Effector CD4-positive, alpha-beta T cell (primary cell): ENCODE data around the gene ZNF254.
"Not testable (repeated sequence)": the region's sequence is repeated elsewhere in the genome, so short reads cannot be mapped to it uniquely, and the experiment has no call there.

ENCODE experiments used
- DNase-seq: peaks from one replicate; pipeline ENCODE4 v3.0.0-alpha.2; 2020
- total RNA-seq: gene quantifications from one replicate; lab custom pipeline; 2026; lab: John Stamatoyannopoulos, UW

The ZNF254 gene
- 22.7 reads per million, percentile 49 among the genes with 10 or more reads in this experiment for total RNA-seq

DNA sequence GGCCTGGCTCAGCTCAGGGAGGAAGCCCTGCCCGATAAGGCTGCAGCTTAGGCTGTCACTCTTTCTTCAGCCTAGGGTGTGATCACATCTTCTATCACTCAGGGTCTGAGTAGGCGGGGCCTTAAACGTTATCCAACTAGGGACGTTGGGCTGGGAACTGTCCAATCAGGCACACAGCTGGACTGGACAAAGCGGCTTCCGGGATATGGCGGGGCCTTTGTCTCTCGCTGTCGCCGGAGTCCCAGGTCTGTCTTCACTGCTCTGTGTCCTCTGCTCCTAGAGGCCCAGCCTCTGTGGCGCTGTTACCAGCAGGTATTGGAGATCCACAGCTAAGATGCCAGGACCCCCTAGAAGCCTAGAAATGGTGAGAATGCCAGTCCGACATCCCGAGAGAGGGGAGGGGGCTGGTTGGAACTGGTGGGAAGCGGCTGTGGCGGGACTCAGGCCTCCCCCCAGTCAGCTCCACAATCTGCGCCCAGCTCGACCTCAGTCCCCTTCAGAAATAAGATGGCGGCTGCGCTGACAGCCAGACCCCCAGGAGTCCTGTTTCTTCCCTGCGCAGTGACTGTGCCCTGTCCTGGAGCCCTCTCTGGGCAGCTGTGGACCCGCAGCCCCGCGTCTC lies at the start of gene ZNF254:
ZNF254 (plus strand) TSS at position 214 of the 622 bp plus-strand sequence; CDS start at position 335, 121 bp downstream.
- DNase-seq: peak; percentile 56

DNA sequence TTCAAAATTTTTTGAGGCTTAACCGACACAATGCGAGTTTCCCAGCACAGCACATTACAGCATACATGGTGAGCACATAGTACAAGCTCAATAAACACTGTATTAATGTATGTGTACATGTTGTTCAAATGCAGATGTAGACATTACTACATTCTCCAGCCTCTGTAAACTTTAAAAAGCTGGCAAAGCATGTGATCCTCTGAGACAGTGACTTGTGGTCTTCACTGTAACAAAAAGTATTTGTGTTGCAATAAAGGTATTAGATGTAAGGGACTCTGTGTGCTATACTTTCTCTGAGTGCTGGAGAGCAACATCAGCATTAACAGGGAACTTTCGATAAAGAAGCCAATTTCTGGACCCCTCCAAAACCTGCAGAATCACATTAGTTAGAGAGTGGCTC lies 46.4 kb upstream of the ZNF254 start:
- no peak for DNase-seq

- not testable (repeated sequence) for DNase-seq
Observed at GRCh38 chr19:24041326-24041725, 45.7 kb upstream of the ZNF254 start.

DNA sequence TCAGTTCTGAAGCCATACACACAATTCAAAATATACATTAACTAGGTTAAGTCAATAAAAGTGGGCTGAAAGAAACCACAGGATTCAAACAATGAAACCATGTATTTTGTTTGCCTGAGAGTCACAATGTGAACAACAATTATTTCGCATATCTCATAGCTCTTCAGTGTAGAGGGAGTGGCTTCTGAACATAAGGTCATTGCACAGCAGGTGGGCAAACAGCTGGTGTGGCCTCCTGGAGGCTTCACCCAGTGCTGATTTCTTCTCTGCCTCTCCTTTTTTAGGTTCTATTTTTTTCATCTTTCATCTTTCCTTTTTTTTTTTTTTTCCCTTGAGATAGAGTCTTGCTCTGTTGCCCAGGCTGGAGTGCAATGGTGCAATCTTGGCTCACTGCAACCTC lies 40.4 kb upstream of the ZNF254 start:
- no peak for DNase-seq

GRCh38 chr19:24048261-24048660 lies 38.7 kb upstream of the ZNF254 start:
- no peak for DNase-seq

DNA sequence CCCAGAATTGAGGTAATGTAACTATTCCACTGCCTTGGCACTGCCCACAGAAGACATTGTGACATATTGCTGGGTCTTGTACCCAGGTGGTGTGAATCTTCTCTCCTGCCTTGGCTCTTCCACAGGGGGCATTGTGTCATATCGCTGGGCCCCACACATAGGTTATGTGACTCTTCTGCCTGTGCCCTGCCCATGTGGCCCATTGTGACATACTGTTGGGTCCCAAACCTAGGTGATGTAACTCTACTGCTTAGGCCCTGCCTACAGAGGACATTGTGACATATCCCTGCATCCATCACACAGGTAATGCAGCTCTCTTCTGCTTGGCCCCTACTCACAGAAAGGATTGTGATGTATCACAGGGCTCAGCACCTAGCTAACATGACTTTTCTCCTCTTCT lies 37.5 kb upstream of the ZNF254 start:
- no peak for DNase-seq

DNA sequence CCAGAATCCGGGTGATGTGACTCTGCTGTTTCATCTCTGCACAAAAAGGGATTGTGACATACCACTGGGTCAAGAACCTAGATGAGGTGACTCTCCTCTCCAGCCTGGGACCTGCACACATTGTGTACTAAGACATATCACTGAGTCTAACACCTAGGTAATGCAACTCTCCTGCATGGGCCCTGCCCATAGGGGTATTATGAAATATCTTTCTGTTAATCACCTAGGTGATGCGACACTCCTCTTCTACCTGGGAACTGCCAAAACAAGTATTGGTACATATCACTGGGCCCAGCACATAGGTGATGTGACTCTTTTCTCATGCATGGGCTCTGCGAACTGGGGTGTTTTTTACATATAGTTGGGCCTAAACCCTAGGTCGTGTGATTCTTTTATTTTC lies 35.5 kb upstream of the ZNF254 start:
- DNase-seq: no peak

GRCh38 chr19:24052811-24053210 lies 34.2 kb upstream of the ZNF254 start:
- no peak for DNase-seq

- no peak for DNase-seq
Observed at GRCh38 chr19:24053601-24054000, 33.4 kb upstream of the ZNF254 start.

GRCh38 chr19:24054044-24054935 lies 32.7 kb upstream of the ZNF254 start:
- no peak for DNase-seq

- no peak for DNase-seq
Observed at GRCh38 chr19:24055548-24055947, 31.4 kb upstream of the ZNF254 start.

DNA sequence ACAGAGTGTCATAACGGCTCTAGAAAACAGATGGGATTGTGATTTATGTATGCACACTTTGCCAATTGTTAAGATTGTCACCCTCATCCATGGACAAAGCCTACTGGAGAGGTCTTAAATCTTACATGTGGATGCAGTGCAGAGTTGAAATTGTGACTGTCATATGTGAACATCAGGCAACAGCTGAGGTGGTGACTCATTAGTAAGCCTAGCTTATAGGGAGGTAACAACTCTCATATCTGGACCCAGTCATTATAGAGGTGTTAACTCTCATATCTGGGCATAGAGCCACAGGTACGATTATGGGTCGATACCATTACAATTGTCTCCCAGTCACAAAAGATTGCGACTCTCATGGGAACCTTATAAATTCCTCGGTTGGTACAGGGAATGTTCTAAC lies 29.8 kb upstream of the ZNF254 start:
- no peak for DNase-seq

- DNase-seq: no peak
Observed at GRCh38 chr19:24059563-24060295, 27.3 kb upstream of the ZNF254 start.

DNA sequence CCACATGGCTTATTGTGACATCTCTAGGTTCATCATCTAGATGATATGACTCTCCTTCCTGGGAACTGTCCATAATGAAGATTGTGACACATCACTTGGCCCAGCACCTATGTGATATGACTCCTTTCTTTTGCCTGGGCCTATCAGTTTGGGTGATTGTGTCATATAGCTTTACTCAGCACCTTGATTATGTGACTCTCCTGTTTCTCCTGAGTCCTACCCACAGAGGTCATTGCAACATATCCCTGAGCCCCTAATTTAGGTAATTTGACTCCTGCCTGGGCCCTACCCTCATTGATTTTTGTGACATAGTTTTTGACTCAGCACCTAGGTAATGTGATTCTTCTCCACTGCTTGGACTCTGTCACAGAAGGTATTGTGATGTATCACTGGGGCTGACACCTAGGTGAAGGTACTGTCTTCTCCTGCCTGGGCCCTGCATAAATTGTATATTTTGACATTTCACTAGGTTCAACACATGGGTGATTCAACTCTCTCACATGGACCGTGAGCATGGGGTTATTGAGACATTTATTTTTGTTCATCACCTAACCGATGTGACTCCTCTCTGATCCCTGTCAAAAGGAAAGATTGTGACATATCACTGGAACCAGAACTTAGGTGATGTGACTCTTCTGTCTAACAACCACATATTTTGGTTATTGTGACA lies 26.2 kb upstream of the ZNF254 start:
- no peak for DNase-seq

DNA sequence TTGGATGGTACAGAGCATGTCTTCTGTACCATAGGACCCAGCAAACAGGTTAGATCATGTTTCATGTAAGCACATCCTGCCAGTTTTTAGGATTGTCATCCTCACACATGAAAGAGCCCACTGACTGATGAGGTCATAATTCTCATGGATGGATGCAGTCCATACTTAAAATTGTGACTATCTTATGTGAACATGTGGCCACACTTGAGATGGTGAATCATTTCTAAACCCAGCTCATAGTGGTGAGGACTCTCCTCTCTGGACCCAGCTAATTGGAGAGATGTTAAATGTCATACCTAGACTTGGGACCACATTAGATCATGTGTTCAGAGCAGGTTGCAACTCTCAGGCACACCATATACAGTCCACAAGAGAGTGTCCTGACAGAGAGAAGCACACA lies 24.8 kb upstream of the ZNF254 start:
- DNase-seq: no peak

DNA sequence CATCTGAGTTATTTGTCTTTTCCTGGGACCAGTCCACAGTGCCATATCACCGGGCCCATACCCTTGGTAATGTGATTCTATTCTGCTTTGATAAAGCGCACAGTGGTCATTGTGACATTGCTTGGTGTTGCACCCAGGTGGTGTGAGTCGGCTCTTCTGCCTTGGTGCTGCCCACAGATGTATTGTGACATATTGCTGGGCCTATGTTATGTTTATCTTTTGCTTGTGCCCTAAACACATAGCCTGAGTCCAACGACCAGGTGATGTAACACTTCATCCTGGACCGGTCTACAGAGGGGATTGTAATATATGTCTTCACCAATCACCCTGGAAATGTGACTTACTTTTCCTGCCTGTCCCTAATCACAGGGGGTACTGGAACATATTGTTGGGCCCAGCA lies 23.7 kb upstream of the ZNF254 start:
- DNase-seq: no peak

DNA sequence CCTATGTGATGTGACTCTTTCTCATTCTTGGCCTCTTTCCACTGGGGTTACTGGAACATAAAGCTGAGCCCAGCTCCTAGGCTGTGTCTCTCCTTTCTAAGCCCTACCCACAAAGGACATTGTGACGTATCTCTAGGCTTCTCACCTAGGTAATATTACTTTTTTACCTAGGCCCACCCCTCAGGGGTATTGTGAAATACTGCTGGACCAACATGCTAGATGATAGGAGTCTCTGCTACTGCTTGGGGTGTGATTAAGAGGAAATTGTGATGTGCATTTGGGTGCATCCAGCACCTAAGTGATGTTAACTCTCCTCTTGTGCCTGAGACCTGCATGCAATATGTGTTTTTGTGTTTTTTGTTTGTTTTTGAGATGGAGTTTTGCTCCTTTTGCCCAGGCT lies 22.8 kb upstream of the ZNF254 start:
- no peak for DNase-seq

DNA sequence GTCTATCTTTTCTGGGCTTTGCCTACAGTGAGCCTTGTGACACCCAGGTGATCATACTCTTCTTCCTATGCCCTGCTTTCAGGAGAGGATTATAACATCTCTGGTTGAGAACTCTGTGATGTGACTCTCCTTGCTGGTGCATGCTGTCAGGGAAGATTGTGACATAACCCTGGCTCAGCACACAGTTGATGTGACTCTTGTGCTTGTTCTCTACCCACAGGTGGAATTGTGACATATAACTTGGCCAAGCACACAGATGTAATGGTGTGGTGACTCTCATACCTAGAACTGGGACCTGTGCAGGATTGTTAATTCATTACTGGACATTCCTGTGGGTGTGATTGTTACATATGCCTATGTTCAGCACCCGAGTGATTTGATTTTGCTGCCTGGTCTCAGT lies 21.7 kb upstream of the ZNF254 start:
- DNase-seq: no peak

DNA sequence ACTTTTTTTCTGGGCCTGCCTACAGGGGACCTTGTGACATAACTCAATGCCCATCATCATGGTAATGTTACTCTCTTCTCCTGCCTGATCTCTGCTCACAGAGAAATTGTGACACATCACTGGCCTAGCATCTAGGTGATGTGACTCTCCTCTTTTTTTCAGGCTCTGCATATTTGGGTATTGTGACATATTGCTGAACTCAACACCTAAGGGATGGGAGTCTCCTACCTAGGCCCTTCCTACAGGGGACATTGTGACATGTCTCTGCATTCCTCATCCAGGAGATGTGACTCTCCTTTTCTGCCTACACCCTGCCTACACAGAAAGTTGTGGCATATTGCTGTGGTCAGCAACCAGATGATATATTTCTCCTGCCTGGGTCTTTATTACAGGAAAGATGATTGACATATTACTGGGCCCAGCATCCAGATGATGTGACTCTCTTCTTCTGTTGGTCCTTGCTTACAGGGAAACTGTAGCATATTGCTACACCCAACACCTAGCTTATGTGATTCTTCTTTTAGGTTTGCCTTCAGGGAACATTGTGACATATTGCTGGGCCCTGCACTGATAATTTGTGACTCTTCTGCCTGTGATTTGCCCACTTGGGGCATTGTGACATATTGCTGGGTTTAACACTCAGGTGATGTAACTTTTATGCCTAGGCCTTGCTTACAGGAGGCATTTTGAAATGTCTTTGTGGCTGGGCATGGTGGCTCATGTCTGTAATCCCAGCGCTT lies 21.0 kb upstream of the ZNF254 start:
- no peak for DNase-seq

DNA sequence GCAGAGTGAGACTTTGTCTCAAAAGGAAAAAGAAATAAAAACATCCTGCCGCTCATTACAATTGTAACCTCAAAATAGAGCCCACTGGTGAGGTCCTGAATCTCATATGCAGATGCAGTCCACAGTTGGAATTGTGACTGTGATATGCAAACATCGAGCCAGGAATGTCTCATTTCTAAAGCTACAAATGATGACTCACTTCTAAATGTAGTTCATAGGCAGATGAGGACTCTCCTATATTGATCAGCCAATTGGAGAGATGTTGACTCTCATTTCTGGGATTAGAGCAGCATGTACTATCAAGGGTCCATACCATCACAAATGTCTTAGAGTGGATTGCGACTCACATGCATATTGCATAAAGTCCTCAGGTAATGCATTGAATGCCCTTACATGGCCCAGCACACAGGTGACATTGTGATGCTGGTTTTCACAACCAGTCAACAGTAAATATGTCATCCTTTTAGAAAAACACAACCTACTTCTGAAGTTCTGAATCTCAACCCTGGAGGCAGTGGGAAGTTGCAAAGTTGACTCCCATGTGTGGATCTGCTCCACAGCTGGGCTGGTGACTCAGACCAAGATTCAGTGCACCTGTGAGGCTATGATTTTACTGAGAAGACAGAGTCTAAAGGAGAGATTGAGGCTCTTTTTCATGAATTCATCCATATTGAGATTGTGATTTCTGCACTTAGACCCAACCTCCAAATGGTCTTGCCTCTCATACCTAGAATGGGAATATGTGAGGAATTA lies 16.9 kb upstream of the ZNF254 start:
- DNase-seq: no peak

GRCh38 chr19:24071078-24071477 lies 15.9 kb upstream of the ZNF254 start:
- no peak for DNase-seq
